GM19328 (cell line): ENCODE results near the gene BBOF1.
"Not testable (repeated sequence)": the region's sequence is repeated elsewhere in the genome, so short reads cannot be mapped to it uniquely, and the experiment has no call there.

Source experiments
- ATAC-seq: cut with Tn5 transposase; IDR thresholded peaks from one replicate; pipeline ENCODE4 v1.9.1; 2021; ENCODE audit warnings: mild to moderate bottlenecking, moderate library complexity; ENCODE audit not compliant: unreplicated experiment

Gene BBOF1

GRCh38 chr14:74018586-74019407, at the start of gene BBOF1, which contains the start of gene ENTPD5:
Gene BBOF1 (plus strand): TSS chr14:74019349. CDS start chr14:74019479, 130 bp downstream.
Gene ENTPD5 (minus strand): TSS chr14:74019288. CDS start chr14:73988102, 31,186 bp downstream.
- ATAC-seq, result peak; percentile 85

GRCh38 chr14:73973497-73973896, 45.7 kb upstream of the BBOF1 start:
- ATAC-seq, result no peak

GRCh38 chr14:73976125-73976524, 43.0 kb upstream of the BBOF1 start:
- no peak for ATAC-seq

- ATAC-seq, result no peak
Measured at GRCh38 chr14:73977896-73978295, 41.3 kb upstream of the BBOF1 start.

GRCh38 chr14:73988065-73988464, 31.1 kb upstream of the BBOF1 start:
- ATAC-seq, result no peak

- not testable (repeated sequence) for ATAC-seq
Measured at GRCh38 chr14:73988656-73989055, 30.5 kb upstream of the BBOF1 start.

GRCh38 chr14:73991092-73991491, 28.1 kb upstream of the BBOF1 start:
- no peak for ATAC-seq

- not testable (repeated sequence) for ATAC-seq
Measured at GRCh38 chr14:73994926-73995325, 24.2 kb upstream of the BBOF1 start.

- ATAC-seq, result no peak
Measured at GRCh38 chr14:73995977-73996378, 23.2 kb upstream of the BBOF1 start.

GRCh38 chr14:73996731-73997107, 22.4 kb upstream of the BBOF1 start:
- no peak for ATAC-seq

GRCh38 chr14:73997108-73997943, 21.8 kb upstream of the BBOF1 start:
- no peak for ATAC-seq

- no peak for ATAC-seq
Measured at GRCh38 chr14:73997944-73998447, 21.2 kb upstream of the BBOF1 start.

- no peak for ATAC-seq
Measured at GRCh38 chr14:73998726-73999125, 20.4 kb upstream of the BBOF1 start.

GRCh38 chr14:74005664-74006063, 13.5 kb upstream of the BBOF1 start:
- ATAC-seq, result not testable (repeated sequence)

- no peak for ATAC-seq
Measured at GRCh38 chr14:74008843-74009499, 10.2 kb upstream of the BBOF1 start.

- ATAC-seq, result no peak
Measured at GRCh38 chr14:74014299-74014698, 4.8 kb upstream of the BBOF1 start.

- ATAC-seq, result no peak
Measured at GRCh38 chr14:74015176-74015575, 4.0 kb upstream of the BBOF1 start.

GRCh38 chr14:74015963-74016362, 3.2 kb upstream of the BBOF1 start:
- ATAC-seq, result no peak

GRCh38 chr14:74018174-74018585, 969 bp upstream of the BBOF1 start:
- no peak for ATAC-seq

- ATAC-seq, result no peak
Measured at GRCh38 chr14:74019408-74020137, 424 bp downstream of the BBOF1 start.
